Measurements from ENCODE around the gene SRP68.
A peak's percentile ranks its signal among the peaks of the same experiment; 100 is the strongest.

The SRP68 gene

GRCh38 chr17:76033139-76033538 lies 39.2 kb downstream of the SRP68 start:
- ATAC-seq (replicated peaks): no peak
- no peak overlapping the region for H3K4me3 Mint-ChIP-seq
- peaks cover 8 to 12% of the 10 kb centered on the region in 2 donors for H3K4me1 Mint-ChIP-seq
- no peak overlapping the region for H3K27ac Mint-ChIP-seq
- peaks cover 3 to 12% of the 10 kb centered on the region in 2 donors for H3K36me3 Mint-ChIP-seq
- no peak for DNase-seq
- no peaks in the 10 kb centered on the region for H3K9me3 Mint-ChIP-seq
- H3K27me3 Mint-ChIP-seq: peaks cover 0 to 8% of the 10 kb centered on the region in 2 donors

- H3K27me3 Mint-ChIP-seq: peaks cover 0 to 8% of the 10 kb centered on the region in 2 donors
- no peak overlapping the region for H3K27ac Mint-ChIP-seq
- no peaks in the 10 kb centered on the region for H3K9me3 Mint-ChIP-seq
- no peak overlapping the region for H3K4me3 Mint-ChIP-seq
- ATAC-seq (replicated peaks) (no peak), DNase-seq (no peak)
- H3K36me3 Mint-ChIP-seq: peaks cover 2 to 10% of the 10 kb centered on the region in 2 donors
- H3K4me1 Mint-ChIP-seq: peaks cover 8 to 12% of the 10 kb centered on the region in 2 donors
These were observed 39.6 kb downstream of the SRP68 start for GRCh38 chr17:76032780-76033108.

- Mint-ChIP-seq H3K36me3 (peaks cover 2 to 10% of the 10 kb centered on the region in 2 donors), H3K4me3 (no peak overlapping the region), H3K27ac (no peak overlapping the region), H3K4me1 (peaks cover 9 to 12% of the 10 kb centered on the region in 2 donors), H3K9me3 (no peaks in the 10 kb centered on the region), H3K27me3 (peaks cover 0 to 8% of the 10 kb centered on the region in 2 donors)
- ATAC-seq (replicated peaks) (no peak), DNase-seq (no peak)
These were observed 40.1 kb downstream of the SRP68 start for GRCh38 chr17:76032073-76032779.

- Mint-ChIP-seq H3K4me1 (peaks cover 11 to 12% of the 10 kb centered on the region in 2 donors), H3K27me3 (peaks cover 0 to 14% of the 10 kb centered on the region in 2 donors), H3K4me3 (peak within 1 kb of the TSS in 1 of 2 donors; percentile 52), H3K36me3 (no peaks in the 10 kb centered on the region), H3K27ac (no peak within 1 kb of the TSS), H3K9me3 (no peaks in the 10 kb centered on the region)
- DNase-seq: no peak
- peak in 1 of 2 donors; percentile 52 for ATAC-seq (replicated peaks)
These were observed 45.0 kb downstream of the SRP68 start, which contains the start of gene EVPL for GRCh38 chr17:76027159-76027839. Gene EVPL (minus strand): TSS chr17:76027306. CDS start chr17:76027198, 108 bp downstream.

DNA sequence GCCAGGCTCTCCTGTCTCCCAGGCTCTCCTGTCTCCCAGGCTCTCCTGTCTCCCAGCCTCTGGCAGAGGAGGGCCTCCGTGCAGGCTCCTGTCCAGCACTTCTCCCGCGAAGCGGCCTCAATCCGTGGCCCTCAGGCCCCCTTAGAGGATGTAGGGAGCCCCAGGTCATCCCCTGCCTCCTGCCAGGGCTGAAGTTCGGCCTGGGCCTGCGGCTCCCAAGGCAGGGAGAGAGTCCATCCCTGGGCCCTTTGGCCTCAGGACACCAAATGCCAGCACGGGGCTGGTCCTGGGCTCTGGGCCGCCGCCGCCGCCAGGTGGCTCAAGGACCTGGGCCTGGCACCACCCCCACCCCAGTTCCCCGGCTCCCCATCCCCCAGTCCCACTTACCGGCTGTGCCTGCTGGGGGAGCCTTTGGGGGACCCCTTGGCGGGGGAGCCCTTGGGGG lies 45.6 kb downstream of the SRP68 start:
- H3K4me3 Mint-ChIP-seq: no peak overlapping the region
- H3K36me3 Mint-ChIP-seq: no peaks in the 10 kb centered on the region
- peaks cover 0 to 14% of the 10 kb centered on the region in 2 donors for H3K27me3 Mint-ChIP-seq
- H3K4me1 Mint-ChIP-seq: peaks cover 11 to 12% of the 10 kb centered on the region in 2 donors
- no peak for DNase-seq
- H3K27ac Mint-ChIP-seq: no peak overlapping the region
- ATAC-seq (replicated peaks): peak in 1 of 2 donors; percentile 11
- no peaks in the 10 kb centered on the region for H3K9me3 Mint-ChIP-seq

DNA sequence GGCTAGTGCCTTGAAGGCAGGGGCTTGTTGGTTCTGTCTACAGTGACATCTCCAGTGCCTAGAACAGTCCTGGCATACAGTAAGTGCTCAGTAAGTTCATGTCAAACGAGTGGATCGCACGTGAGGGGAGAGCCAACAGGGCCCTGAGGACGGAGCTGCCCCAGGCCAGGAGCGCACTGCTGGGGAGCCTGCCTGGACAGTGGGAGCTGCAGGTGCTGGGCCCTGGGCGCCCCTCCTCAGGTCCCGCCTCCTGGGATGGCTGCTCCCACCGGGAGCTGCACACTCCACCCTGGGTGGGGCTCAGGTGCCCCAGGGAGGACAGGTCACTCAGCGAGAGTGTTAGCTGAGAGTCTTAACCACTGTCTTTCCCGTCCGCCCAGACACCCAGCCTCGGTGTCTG lies 47.0 kb downstream of the SRP68 start:
- peaks cover 11 to 12% of the 10 kb centered on the region in 2 donors for H3K4me1 Mint-ChIP-seq
- no peak for ATAC-seq (replicated peaks)
- peaks cover 0 to 14% of the 10 kb centered on the region in 2 donors for H3K27me3 Mint-ChIP-seq
- H3K9me3 Mint-ChIP-seq: no peaks in the 10 kb centered on the region
- no peak overlapping the region for H3K4me3 Mint-ChIP-seq
- no peaks in the 10 kb centered on the region for H3K36me3 Mint-ChIP-seq
- no peak overlapping the region for H3K27ac Mint-ChIP-seq
- DNase-seq: no peak

DNA sequence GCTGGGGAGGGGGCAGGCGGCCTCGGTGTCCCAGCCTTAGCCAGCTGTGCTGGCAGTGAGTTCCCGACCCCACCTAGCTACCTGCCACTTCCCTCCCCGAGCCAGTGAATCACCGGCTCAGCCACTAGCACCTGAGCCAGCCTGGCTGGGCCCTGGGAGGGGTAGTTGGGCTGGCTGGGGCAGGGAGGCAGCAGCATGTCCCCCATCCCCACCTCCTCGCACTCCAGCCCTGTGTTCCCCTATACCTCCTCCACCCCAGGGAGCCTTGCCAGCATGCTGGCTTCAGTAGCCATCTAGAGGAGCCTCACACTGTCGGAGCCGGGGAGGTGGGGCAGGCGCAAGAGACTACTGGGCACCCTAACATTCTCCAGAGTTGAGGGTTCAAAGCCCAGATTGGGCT lies 48.0 kb downstream of the SRP68 start:
- Mint-ChIP-seq H3K27me3 (peaks cover 0 to 8% of the 10 kb centered on the region in 2 donors), H3K36me3 (no peaks in the 10 kb centered on the region), H3K27ac (no peak overlapping the region), H3K4me1 (peaks cover 5 to 6% of the 10 kb centered on the region in 2 donors), H3K4me3 (no peak overlapping the region), H3K9me3 (no peaks in the 10 kb centered on the region)
- ATAC-seq (replicated peaks) (no peak), DNase-seq (no peak)

DNA sequence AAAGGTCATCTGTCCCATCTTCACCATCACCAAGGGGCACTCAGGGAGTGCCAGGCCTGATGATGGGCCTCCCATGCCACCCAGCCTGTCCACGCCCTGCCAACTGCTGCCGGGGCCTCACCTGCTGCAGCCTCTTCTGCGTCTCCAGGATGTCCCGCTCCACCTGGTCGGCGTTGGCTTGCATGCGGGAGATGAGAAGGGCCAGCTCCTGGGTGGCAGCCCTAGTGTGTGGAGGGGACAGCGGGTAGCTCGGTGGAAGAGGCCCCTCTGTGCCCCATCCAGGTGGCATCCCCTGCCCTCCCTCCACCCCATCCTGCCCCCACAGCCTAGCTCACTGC lies 48.4 kb downstream of the SRP68 start:
- H3K9me3 Mint-ChIP-seq: no peaks in the 10 kb centered on the region
- no peak overlapping the region for H3K4me3 Mint-ChIP-seq
- H3K4me1 Mint-ChIP-seq: peaks cover under 1 to 3% of the 10 kb centered on the region in 2 donors
- H3K36me3 Mint-ChIP-seq: no peaks in the 10 kb centered on the region
- H3K27me3 Mint-ChIP-seq: peaks cover 0 to 6% of the 10 kb centered on the region in 2 donors
- ATAC-seq (replicated peaks) (no peak), DNase-seq (no peak)
- no peak overlapping the region for H3K27ac Mint-ChIP-seq

- Mint-ChIP-seq H3K4me1 (peaks cover 0 to 3% of the 10 kb centered on the region in 2 donors), H3K27me3 (peaks cover 0 to 6% of the 10 kb centered on the region in 2 donors), H3K36me3 (no peaks in the 10 kb centered on the region), H3K27ac (no peak overlapping the region), H3K9me3 (no peaks in the 10 kb centered on the region), H3K4me3 (no peak overlapping the region)
- DNase-seq (no peak), ATAC-seq (replicated peaks) (no peak)
These were observed 49.1 kb downstream of the SRP68 start for GRCh38 chr17:76022973-76023899.

GRCh38 chr17:76022285-76022684 lies 50.0 kb downstream of the SRP68 start:
- H3K27ac Mint-ChIP-seq: no peak overlapping the region
- no peaks in the 10 kb centered on the region for H3K36me3 Mint-ChIP-seq
- DNase-seq (no peak), ATAC-seq (replicated peaks) (no peak)
- H3K27me3 Mint-ChIP-seq: peaks cover 0 to 6% of the 10 kb centered on the region in 2 donors
- H3K4me3 Mint-ChIP-seq: no peak overlapping the region
- H3K4me1 Mint-ChIP-seq: peaks cover 0 to 2% of the 10 kb centered on the region in 2 donors
- H3K9me3 Mint-ChIP-seq: no peaks in the 10 kb centered on the region

DNA sequence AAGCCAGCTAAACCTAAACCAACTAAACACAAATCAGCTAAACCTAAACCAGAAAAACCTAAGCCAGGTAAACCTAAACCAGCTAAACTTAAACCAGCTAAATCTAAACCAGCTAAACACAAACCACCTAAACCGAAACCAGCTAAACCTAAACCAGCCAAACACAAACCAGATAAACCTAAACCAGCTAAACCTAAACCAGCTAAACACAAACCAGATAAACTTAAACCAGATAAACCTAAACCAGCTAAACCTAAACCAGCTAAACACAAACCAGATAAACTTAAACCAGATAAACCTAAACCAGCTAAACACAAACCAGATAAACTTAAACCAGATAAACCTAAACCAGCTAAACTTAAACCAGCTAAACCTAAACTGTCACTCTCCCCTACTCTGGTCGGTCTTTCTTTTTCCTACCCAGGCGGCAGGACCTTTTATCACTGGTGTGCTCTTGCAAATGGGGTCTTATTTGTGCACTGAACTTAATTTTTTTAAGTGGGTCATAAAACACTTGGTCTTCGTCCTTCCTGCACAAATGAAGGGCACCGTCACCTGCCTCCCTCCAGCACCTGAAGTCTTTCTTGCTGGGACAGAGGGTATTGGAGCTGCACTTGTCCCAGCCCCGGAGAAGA lies 52.4 kb downstream of the SRP68 start:
- no peaks in the 10 kb centered on the region for H3K4me1 Mint-ChIP-seq
- ATAC-seq (replicated peaks) (no peak), DNase-seq (no peak)
- no peaks in the 10 kb centered on the region for H3K36me3 Mint-ChIP-seq
- H3K27ac Mint-ChIP-seq: peak overlapping the region; percentile 22
- H3K4me3 Mint-ChIP-seq: no peak overlapping the region
- H3K9me3 Mint-ChIP-seq: no peaks in the 10 kb centered on the region
- H3K27me3 Mint-ChIP-seq: peaks cover 0 to 6% of the 10 kb centered on the region in 2 donors

DNA sequence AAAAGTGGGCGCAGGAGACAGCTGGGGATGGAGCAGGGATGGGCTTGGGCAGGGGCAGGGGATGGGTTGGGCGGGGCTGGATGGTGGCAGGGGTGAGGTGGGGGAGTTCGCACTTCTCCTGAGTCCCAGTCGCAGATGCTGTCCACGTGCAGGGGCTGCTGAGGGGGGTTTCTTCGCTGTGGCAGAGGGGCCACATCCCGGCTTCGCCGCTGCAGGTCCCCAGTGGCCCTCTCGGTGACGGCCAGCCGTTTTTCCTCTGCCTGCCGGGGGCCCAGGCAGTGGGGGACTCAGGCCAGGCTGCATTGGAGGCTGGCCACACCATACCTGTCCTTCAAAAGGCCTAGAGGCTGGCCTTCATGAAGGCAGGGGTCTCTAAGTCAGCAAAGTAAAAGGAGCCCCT lies 53.5 kb downstream of the SRP68 start:
- Mint-ChIP-seq H3K36me3 (no peaks in the 10 kb centered on the region), H3K27ac (no peak overlapping the region), H3K4me3 (no peak overlapping the region), H3K27me3 (peaks cover 0 to 12% of the 10 kb centered on the region in 2 donors), H3K4me1 (peaks cover 6 to 7% of the 10 kb centered on the region in 2 donors), H3K9me3 (no peaks in the 10 kb centered on the region)
- no peak for DNase-seq
- no peak for ATAC-seq (replicated peaks)

GRCh38 chr17:76018340-76018680 lies 54.0 kb downstream of the SRP68 start:
- Mint-ChIP-seq H3K4me1 (peaks cover 6 to 7% of the 10 kb centered on the region in 2 donors), H3K36me3 (no peaks in the 10 kb centered on the region), H3K27ac (no peak overlapping the region), H3K9me3 (no peaks in the 10 kb centered on the region), H3K4me3 (no peak overlapping the region), H3K27me3 (peaks cover 0 to 15% of the 10 kb centered on the region in 2 donors)
- DNase-seq (no peak), ATAC-seq (replicated peaks) (no peak)
